Ishikawa (cell line): ENCODE data around the gene CNGA1.

Experiments
- CEBPB ChIP-seq: IDR thresholded peaks from 2 replicates; pipeline ENCODE4 v1.6.1; 2012
- CREB1 ChIP-seq: IDR thresholded peaks from 2 replicates; pipeline ENCODE4 v1.6.1; 2012; ENCODE audit warnings: low read depth
- EP300 ChIP-seq: IDR thresholded peaks from 2 replicates; pipeline ENCODE4 v1.6.1; 2012; ENCODE audit warnings: borderline replicate concordance
- FOXM1 ChIP-seq: IDR thresholded peaks from 2 replicates; pipeline ENCODE4 v1.6.1; 2012; ENCODE audit warnings: low read depth, borderline replicate concordance
- RAD21 ChIP-seq: IDR thresholded peaks from 2 replicates; pipeline ENCODE4 v1.6.1; 2012; ENCODE audit warnings: low read depth
- TAF1 ChIP-seq: IDR thresholded peaks from 2 replicates; pipeline ENCODE4 v1.6.1; 2012; ENCODE audit warnings: low read depth, mild to moderate bottlenecking
- TCF12 ChIP-seq: IDR thresholded peaks from 2 replicates; pipeline ENCODE4 v1.6.1; 2012; ENCODE audit warnings: low read depth
- TEAD4 ChIP-seq: IDR thresholded peaks from 2 replicates; pipeline ENCODE4 v1.6.1; 2012
- ZBTB7A ChIP-seq: IDR thresholded peaks from 2 replicates; pipeline ENCODE4 v1.6.1; 2012; ENCODE audit warnings: low read depth
- TF ChIP-seq, protein P1 (sequence below): IDR thresholded peaks from 2 replicates; pipeline ENCODE4 v1.6.1; 2012
- TF ChIP-seq, protein P2 (sequence below): IDR thresholded peaks from 2 replicates; pipeline ENCODE4 v1.6.1; 2012
- TF ChIP-seq, protein P3 (sequence below): IDR thresholded peaks from 2 replicates; pipeline ENCODE4 v1.6.1; 2012; ENCODE audit warnings: low read depth, mild to moderate bottlenecking

DNA sequence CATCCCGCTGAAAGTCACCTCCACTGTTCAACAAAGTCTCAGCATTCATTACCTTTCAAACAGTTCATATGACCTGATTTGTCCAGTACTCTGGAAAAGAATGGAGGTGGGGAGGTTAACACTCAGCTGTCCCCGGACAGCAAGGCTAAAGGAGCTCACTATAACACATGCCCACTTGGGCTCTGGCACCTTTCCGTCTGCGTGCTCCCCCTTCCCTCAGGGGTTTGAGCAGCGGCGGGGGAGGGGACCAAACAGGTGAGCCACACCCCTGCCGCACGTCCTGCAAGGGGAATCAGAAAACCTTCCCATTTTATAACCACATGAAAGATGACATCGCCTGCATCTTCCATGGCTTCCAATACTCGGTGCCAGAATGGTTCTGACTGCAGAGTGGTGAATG is 62.2 kb downstream of the CNGA1 start:
- TF ChIP-seq TEAD4 = no peak
- TF ChIP-seq EP300 = no peak
- TF ChIP-seq CEBPB = no peak
- TF ChIP-seq, protein P1, sequence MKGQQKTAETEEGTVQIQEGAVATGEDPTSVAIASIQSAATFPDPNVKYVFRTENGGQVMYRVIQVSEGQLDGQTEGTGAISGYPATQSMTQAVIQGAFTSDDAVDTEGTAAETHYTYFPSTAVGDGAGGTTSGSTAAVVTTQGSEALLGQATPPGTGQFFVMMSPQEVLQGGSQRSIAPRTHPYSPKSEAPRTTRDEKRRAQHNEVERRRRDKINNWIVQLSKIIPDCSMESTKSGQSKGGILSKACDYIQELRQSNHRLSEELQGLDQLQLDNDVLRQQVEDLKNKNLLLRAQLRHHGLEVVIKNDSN = no peak
- TF ChIP-seq, protein P2, sequence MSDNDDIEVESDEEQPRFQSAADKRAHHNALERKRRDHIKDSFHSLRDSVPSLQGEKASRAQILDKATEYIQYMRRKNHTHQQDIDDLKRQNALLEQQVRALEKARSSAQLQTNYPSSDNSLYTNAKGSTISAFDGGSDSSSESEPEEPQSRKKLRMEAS = no peak
- no peak for TF ChIP-seq TAF1
- TF ChIP-seq, protein P3, sequence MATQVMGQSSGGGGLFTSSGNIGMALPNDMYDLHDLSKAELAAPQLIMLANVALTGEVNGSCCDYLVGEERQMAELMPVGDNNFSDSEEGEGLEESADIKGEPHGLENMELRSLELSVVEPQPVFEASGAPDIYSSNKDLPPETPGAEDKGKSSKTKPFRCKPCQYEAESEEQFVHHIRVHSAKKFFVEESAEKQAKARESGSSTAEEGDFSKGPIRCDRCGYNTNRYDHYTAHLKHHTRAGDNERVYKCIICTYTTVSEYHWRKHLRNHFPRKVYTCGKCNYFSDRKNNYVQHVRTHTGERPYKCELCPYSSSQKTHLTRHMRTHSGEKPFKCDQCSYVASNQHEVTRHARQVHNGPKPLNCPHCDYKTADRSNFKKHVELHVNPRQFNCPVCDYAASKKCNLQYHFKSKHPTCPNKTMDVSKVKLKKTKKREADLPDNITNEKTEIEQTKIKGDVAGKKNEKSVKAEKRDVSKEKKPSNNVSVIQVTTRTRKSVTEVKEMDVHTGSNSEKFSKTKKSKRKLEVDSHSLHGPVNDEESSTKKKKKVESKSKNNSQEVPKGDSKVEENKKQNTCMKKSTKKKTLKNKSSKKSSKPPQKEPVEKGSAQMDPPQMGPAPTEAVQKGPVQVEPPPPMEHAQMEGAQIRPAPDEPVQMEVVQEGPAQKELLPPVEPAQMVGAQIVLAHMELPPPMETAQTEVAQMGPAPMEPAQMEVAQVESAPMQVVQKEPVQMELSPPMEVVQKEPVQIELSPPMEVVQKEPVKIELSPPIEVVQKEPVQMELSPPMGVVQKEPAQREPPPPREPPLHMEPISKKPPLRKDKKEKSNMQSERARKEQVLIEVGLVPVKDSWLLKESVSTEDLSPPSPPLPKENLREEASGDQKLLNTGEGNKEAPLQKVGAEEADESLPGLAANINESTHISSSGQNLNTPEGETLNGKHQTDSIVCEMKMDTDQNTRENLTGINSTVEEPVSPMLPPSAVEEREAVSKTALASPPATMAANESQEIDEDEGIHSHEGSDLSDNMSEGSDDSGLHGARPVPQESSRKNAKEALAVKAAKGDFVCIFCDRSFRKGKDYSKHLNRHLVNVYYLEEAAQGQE = no peak
- TF ChIP-seq FOXM1 = no peak
- no peak for TF ChIP-seq RAD21
- no peak for TF ChIP-seq CREB1
- TF ChIP-seq TCF12 = no peak
- no peak for TF ChIP-seq ZBTB7A
